HG03558 (cell line): ENCODE results near the gene ZNF558.
"Not testable (repeated sequence)": the region's sequence is repeated elsewhere in the genome, so short reads cannot be mapped to it uniquely, and the experiment has no call there.

Source experiments
- ATAC-seq: cut with Tn5 transposase; IDR thresholded peaks from one replicate; pipeline ENCODE4 v1.9.1; 2021; ENCODE audit warnings: moderate number of reproducible peaks; ENCODE audit not compliant: unreplicated experiment; ENCODE audit errors: extremely low read depth

ZNF558 gene

GRCh38 chr19:8811315-8812172, 20.6 kb downstream of the ZNF558 start:
- ATAC-seq: no peak

- ATAC-seq: no peak
These were observed 25.4 kb downstream of the ZNF558 start for GRCh38 chr19:8806661-8807060.

GRCh38 chr19:8794823-8795222, 37.3 kb downstream of the ZNF558 start:
- no peak for ATAC-seq

GRCh38 chr19:8773587-8773986, 58.5 kb downstream of the ZNF558 start:
- not testable (repeated sequence) for ATAC-seq

GRCh38 chr19:8769265-8769664, 62.8 kb downstream of the ZNF558 start:
- not testable (repeated sequence) for ATAC-seq

- not testable (repeated sequence) for ATAC-seq
These were observed 64.8 kb downstream of the ZNF558 start for GRCh38 chr19:8767257-8767656.
